Activated CD4-positive, CD25-positive, alpha-beta regulatory T cell (primary cell): ENCODE data around the gene MYH9.
"Not testable (repeated sequence)": the region's sequence is repeated elsewhere in the genome, so short reads cannot be mapped to it uniquely, and the experiment has no call there.

Source experiments
- DNase-seq, 4 experiments: peaks; one replicate each; lab custom pipeline; 2025; lab: John Stamatoyannopoulos, UW

Gene MYH9

DNA sequence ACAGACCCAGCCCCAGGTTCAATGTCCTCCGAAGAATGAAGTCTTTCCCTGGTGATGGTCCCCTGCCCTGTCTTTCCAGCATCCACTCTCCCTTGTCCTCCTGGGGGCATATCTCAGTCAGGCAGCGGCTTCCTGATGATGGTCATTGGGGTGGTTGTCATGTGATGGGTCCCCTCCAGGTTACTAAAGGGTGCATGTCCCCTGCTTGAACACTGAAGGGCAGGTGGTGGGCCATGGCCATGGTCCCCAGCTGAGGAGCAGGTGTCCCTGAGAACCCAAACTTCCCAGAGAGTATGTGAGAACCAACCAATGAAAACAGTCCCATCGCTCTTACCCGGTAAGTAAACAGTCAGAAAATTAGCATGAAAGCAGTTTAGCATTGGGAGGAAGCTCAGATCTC, 120.7 kb downstream of the MYH9 start:
- no peak for DNase-seq

DNA sequence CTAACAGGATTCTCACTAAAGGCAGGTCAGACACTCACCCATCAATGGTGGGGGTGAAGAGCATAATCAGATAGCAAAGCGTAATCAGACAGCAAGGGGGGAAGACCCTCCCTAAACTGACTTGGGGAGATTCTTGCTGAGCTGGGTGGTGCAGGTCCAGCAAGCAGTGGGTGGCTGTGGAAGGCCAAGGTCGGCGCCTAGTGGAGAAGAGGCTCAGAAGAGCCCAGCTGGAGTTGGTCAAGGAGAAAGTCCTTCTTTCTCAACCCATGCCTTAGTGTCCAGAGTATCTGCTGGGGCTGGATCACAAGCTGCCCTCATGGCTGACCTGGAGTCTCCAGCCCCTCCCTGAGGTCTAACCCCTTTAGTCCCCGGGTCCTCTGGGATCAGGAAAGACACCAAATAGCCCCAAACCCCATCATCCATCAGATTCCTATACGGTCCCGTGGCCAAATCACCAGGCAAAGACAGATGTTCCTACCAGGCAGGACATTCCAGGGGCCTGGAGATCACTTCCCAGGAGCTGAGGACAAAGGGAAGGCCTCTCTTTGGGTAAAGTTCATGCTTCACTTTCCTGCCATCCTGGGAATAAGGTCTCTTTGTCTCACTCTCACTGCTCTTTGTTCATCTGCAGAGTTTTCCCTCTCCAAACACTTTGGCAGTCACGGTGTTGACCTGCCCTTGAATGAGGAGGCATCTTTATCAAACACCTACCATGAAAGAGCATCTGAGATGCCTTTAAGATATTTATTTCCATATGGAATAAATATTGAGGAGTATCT, 123.7 kb downstream of the MYH9 start:
- not testable (repeated sequence) for DNase-seq

DNA sequence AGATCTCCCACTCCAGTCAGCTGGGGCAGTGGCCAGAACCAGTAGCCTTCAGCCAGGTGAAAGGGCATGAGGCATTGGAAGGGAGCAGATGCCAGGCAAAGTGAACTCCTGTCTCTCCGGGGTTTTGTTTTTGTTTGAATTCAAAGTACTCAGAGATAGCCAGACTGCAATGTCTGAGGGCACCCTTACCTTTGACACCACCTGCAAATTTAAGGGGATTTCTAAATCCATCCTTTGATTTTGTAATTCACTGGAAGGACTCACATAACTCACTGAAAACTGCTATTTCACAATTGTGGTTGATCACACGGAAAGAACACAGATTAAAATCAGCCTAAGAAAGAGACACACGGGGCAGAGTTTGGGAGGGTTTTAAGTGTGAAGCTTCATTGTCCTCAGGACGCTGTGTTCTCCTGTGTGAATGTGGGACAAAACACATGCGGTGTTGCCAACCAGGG, 124.5 kb downstream of the MYH9 start:
- DNase-seq = not testable (repeated sequence)

DNA sequence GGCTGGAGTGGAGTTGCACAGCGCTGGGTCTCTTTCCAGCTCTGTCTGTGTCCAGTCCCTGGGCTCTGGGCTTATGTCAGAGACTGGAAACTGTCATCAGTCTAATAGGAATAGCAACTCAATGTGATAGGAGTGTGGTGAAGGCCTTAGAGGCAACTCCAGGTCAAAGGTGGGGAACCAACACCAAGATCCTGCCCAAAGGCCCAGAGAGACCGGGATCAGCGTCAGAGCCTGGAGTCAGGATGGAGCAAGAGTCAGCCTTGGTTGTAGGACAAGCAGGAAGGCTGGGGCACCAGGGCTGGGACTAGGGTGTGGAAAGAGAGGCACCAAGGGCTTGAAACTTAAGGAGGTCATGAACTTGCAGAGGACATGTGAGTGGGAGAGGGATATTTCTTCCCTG, 125.5 kb downstream of the MYH9 start:
- not testable (repeated sequence) for DNase-seq

DNA sequence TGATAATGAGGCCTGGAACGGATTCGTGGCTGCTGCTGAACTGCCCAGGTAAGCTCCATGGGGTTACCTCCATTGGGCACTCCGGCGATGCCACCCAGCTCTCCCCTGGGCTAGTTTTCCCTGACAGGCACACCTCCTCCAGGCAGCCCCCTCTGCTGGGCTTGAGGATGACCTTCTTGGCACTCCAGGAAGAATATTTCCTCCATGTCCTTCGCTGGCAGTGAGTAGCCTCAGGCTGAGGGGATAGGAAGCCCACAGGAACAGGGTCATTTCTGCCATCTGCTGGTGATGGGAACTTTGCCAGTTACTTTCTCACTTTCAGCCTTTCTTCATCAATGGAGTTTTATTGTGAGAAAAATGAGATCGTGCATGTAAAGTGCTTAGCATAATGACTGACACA, 126.1 kb downstream of the MYH9 start:
- DNase-seq = not testable (repeated sequence)

DNA sequence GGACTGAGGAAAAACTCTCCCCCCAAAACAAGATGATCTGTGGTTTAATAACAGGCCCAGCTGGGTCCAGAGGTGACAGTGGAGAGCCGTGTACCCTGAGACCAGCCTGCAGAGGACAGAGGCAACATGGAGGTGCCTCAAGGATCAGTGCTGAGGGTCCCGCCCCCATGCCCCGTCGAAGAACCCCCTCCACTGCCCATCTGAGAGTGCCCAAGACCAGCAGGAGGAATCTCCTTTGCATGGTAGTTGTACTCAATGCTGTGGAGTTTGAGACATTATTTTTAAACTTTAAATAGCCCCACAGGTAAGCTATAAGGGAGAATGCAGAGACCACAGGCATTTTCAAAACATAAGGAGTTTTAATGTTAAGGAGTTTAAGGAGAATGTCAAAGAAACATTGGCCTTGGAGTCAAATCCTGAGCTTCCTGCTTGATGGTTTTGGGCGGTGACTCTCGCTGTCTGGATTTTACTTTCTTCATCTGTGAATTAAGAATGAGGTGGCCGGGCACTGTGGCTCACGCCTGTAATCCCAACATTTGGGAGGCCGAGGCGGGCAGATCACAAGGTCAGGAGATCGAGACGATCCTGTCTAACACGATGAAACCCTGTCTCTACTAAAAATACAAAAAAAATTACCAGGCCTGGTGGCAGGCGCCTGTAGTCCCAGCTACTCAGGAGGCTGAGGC, 128.0 kb downstream of the MYH9 start:
- no peak for DNase-seq

DNA sequence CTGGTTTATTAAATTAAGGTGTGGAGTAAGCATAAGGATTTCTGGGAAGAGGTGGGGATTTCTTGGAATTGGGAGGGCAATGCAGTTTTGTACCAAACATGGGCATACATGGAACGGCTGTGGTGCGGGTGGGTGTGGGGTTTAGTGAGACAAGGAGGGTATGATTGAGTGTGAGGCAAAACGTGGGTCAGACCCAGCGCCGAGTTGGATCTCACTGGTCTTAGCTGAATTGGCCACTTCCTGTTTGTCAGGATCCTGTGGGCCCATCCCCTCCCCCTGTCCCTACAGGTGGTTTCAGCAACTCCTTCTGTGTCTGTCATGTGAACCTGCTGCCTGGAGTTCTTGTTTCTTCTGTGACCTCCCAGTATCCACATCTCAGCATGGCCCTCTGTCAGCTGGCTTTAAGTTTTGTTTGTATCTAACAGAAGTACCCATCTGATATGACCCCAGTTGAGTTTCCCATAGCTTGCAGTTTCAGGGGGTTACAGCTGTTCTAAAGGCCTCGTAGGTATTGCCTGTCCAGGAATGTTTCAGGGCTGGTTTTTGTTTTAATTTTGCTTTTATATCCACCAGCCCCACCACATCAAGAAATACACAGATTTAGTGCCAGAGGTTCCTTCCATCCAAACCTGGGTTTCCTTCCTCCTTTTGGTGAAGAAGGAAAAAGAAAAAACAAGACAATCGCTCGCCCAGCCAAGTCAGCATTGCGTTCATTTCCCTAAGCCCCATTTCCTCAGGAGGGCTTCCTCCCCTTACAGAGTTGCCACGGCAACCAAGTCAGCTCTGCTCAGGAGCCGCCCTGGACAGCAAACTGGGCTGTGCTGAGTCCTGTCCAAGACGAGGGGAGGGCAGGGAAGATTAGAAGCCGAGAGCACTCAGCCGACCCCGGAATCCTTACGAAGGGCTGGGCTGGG, 128.8 kb downstream of the MYH9 start:
- DNase-seq = no peak

DNA sequence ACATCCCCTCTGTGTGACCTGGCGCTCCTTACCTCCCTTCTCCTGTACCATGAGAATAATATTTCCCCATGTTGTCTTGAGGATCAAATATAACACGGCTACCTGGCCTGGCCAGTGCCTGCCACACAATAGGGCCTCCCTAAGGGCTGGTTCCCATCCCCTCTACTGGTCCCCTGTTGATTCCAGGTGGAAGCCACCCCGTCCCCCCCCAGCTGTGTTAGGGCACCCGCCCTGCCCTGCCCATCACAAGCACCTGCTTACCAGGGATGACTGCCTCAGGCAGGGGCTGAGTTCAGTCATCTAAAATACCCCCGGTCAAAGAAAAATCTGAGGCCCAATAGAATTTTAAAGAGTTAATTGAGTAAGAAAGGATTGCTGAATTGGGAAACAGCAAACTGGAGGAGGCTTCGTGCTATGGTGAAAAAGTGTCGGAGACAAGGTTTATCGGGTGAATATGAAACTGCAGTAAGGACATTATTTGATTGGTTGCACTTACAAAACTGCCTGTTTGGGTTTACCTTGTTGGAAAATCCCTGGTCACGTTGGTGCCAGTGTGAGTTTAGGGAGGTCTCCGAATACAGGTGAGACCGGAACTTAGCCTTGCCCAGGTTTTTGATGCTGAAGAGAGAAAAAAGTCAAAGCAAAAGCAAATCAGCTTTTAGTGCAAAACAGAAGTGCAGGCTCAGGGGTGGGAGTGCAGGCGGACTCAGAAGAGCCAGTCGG, 129.7 kb downstream of the MYH9 start:
- DNase-seq = no peak

DNA sequence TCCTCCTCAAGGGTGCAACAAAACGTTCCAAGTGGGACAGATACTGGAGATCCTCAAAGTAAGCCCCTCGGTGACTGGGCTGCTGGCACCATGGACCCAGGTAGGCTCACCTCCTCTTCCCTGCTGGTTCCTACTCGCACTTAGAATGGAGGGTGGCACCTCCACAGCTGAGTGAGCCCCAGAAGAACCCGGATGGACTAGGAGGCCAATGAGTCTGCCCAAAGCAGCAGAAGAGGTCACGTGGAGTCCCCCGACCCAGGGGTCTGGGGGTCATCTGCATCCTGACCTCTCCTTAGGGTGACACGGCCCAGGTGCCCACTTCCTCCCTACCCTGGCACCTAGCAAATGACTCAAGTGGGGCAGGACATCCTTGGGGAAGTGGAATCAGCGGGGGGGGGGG, 130.5 kb downstream of the MYH9 start:
- DNase-seq = no peak

DNA sequence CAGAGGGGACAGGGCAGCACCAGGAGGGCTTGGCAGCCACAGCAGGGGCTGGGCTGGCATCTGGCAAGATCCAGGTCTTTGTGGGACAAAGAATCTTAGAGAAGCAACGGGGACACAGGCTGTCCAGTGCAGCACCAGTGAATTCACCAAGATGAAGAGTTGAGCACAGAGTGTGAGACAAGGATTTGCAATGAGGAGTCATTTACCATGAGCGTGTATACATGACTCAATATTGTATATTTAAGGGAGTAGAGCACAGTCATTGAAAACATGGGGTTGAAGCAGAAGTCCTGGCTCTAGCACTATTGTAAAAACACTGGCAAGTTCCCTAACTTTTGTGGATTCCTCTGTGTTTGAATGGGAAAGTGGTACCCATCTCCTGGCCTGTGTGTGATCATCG, 131.3 kb downstream of the MYH9 start:
- no peak for DNase-seq

DNA sequence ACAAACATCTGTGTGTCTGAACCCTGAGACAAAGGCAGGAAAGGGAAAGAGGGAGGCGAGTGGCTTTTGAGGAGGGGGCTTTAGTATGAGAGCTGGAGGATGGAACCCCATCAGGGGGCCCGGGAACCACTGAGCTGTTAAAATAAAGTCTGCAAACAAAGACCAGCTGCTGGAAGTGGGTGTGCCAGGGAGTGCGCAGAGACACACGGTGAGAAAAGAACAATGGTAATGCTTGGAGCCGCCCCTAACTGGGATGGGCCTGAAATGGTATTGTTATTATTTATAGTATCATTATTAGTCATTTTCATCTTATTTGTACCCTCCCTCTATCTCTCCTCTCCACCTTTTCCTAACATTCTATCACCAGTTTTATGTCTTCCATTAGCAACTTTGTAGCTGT, 132.2 kb downstream of the MYH9 start:
- not testable (repeated sequence) for DNase-seq

DNA sequence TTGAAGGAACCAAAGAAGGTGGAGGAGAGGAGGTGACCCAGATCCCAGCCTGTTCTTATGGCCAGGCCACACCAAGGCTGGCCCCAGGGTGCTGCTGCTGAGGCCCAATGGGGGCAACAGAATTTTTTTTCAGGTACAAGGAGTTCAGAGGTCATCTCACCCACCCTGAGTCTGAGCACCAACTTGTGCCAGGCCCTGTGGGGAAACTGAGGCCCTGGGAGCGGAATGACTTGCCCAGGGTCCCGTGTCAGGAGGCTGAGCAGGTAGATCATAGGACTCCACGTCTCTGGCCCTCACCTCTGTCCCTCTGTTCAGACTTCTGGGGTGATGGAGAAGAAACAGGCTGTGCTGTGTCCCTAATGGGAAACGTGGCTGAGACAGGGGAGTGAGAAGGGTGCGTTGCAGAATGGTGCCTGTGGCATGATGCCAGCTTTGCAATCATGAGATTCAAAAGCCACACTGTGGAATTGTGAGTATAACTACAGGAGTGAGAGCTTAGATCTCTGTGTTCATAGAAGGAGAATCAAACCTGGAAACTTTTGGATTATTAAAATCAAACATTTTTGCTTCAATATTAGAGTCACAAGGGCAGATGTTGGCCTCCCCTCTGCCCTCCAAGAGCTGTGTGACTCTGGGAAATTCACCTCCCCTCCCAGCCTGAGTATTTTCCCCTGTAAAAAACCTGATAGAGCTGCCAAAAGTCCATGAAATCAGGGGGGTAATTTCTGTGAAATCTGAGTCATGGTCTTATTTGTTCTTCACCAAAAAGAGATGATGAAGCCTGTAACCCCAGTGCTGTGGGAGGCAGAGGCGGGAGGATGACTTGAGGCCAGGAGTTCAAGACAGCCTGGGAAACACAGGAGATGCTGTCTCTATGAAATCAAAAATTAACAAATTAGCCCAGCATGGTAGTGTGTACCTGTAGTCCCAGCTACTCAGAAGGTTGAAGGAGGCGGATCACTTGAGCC, 134.0 kb downstream of the MYH9 start:
- DNase-seq = no peak

DNA sequence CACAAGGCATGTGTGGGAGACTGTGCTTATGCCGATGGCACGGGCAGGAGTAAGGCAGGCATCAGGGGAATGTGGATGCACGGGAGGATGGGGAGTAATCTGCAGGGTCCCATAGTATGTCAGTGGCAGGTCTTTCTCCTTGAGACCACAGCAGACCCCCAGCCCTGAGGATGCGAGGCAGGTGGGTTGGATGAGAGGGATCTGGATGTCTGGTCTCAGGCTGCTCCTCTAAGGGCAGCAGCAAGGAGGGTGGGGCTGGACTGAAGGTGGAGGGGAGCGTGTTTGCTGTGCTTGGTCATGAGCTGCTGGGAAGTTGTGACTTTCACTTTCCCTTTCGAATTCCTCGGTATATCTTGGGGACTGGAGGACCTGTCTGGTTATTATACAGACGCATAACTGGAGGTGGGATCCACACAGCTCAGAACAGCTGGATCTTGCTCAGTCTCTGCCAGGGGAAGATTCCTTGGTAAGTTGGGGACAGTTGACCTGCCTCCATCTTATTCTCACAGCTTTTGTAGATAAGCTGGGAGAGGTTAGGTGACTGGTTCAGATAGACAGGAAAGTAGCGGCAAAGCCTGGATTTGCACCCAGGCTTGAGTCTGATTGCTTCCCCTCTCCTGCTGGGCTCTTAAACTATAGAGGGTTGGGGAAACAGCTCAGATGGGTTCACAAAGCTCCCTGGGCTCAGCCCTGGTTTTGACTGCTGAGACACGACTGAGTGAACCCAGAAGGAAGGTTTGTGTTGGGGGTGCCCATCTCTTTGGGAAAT, 134.8 kb downstream of the MYH9 start, which contains the start of gene APOL1:
Gene APOL1 (plus strand): TSS at position 380 of the 769 bp plus-strand sequence. CDS start 1,823 bp downstream, outside the sequence.
- no peak for DNase-seq

DNA sequence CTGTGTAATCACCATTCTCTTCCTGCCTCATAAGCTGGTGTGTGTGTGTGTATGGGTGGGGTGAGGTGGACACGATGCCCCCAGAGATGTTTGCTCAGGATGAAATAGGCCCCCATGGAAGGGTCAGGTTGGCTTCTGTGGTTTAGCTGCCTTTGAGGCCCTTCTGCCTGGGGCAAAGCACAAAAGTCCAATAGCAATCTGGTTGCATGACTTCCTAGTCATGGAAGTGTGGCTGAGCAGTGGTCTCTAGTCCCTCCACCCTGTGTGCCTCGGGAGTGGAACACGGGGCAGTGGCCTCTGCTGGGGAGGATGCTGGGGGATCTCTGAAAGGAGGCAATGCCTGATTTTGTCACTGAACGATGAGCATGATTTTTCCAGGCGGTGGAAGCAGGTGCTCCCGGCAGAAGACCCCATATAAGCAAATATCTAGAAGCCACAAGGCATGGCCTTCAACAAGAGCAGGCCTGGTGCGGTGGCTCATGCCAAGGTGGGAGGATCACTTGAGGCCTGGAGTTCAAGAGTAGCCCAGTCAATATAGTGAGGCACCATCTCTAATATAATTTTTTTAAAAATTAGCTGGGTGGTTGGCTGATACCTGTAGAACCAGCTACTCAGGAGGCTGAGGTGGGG, 135.7 kb downstream of the MYH9 start:
- not testable (repeated sequence) for DNase-seq

DNA sequence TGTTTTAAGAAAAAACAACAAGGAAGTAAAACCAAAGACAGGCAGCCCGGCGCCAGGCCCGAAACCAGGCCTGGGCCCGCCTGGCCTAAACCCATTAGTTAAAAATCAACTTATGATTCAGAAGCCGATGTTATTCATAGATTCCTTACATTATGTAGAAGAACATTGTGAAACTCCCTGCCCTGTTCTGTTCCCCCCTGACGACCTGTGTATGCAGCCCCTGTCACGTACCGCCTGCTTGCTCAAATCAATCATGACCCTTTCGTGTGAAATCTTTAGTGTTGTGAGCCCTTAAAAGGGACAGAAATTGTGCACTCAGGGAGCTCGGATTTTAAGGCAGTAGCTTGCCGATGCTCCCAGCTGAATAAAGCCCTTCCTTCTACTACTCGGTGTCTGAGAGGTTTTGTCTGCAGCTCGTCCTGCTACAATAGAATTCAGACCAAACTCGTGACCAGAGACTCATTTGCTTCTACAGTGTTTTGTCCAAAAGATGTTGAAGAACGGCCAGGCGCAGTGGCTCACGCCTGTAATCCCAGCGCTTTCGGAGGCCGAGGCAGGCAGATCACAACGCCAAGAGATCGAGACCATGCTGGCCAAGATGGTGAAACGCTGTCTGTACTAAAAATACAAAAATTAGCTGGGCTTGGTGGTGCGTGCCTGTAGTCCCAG, 137.3 kb downstream of the MYH9 start:
- DNase-seq = not testable (repeated sequence)

DNA sequence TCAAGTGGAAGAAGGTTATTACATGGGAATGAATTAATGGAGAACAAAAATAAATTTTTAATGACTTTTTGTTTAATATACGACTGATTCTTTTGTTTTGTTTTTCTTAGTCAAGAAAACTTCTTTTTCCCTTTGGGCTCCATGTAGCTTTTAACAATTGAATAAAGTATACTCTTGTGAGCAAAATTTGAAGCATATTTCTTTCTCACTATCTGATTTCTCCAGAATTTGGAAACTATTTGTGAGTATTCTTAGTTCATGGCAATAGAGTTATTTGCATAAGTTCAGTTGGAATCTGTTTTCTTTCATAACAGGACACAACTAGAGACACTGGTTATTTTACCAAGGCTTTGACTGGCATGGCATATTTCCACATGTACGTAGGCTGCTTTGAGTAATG, 138.6 kb downstream of the MYH9 start:
- no peak for DNase-seq

DNA sequence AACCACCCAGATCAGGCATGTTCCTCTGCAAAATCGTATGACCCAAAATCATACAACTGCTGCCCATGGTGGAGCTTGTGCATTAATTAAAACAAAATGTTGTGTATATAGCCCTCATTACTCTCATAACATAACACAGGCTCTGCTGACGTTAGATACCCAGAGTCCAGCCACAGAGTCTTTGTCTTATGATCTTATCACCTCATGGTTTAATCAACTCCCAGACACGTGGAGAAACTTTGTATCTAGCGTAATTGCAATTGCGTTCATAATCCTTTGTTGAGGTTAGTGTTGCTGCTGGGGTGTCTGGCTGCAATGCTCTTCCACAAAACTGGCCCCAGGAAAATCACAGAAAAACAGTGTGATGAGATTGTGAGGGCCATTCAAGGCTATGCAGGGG, 139.8 kb downstream of the MYH9 start:
- DNase-seq = no peak

DNA sequence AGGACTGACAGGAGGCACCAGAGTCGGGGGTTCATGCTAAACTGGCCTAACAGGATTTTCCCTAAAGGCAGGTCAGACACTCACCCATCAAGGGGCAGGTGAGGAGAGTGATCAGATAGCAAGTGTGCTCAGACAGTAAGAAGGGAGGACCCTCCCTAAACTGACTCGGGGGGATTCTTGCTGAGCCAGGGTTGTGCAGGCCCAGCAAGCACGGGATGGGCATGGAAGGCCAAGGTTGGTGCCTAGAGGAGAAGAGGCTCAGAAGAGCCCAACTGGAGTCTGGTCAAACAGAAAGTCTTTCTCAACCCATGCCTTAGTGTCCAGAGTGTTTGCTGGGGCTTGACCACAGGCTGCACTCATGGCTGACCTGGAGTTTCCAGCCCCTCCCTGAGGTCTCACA, 141.0 kb downstream of the MYH9 start:
- no peak for DNase-seq
